Activated CD4-positive, CD25-positive, alpha-beta regulatory T cell treated with anti-CD3 and anti-CD28 coated beads, Interleukin-2, amount 50 U/mL, for 72 hours (primary cell): Measurements from ENCODE around the gene PON2.
"Not testable (repeated sequence)": the region's sequence is repeated elsewhere in the genome, so short reads cannot be mapped to it uniquely, and the experiment has no call there.

Source experiments
- DNase-seq: peaks from one replicate; pipeline ENCODE4 v3.0.0; 2021

PON2 gene

DNA sequence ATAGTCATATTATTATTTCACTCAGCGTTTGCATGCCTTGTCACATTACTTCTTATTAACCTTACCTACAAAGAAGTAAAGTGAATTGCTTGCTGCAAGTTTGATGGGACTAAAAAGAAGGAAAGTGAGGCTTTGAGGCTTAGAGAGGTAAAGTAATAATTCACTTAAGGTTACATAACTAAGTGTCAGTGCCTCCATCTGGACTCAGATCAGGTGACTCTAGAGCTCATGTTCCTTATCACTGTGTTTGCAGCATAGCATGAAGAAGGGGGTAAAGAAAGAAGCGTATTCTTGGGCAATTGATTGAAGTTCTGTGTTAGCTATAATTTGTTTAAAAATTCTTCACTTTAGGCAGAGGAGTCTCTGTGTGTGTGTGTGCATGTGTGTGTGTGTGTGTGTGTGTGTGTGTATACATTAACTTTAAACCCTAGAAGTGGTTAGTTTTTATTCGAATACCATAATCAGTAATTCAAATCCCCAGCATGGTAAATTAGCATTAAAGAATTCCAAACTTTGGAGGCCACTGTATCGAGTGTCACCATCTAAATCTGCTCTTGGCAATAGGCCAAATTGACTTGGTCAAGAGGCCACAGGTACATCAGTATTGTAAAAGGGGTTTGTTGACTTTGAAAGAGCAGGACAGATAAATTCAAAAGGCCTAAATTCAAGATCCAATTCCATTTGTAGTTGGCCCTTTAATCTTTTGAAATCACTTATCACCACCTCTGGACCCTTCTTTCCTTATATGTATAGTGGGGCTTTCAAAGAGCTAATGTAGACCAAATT, 36.5 kb downstream of the PON2 start:
- no peak for DNase-seq

GRCh38 chr7:95397381-95397780, 37.4 kb downstream of the PON2 start:
- no peak for DNase-seq

- DNase-seq: no peak
Measured at GRCh38 chr7:95396136-95397032, 38.4 kb downstream of the PON2 start, which contains the start of gene PON3. TSS of gene PON3 (minus strand) at chr7:95396375. CDS start at chr7:95396350, 25 bp downstream.

DNA sequence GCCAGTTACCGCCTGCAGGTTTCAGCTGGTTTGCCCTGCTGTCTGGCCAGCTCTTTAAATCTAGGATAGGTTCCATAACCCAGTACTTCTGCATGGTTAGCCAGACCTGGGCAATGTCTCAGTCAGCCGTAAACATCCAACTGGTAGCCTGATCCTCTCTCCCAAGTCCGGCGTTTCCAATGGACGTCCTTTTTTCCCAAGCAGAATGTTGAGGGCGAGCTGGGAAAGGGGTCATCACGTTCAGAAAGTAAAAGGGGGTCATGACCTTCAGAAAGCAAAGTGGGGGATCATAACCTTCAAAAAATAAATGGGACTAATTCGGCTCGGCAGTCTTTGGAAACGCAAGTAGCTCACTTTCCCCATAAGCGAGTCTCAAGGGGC, 39.1 kb downstream of the PON2 start:
- no peak for DNase-seq

- no peak for DNase-seq
Measured at GRCh38 chr7:95394370-95394769, 40.5 kb downstream of the PON2 start.

GRCh38 chr7:95391761-95392160, 43.1 kb downstream of the PON2 start:
- no peak for DNase-seq

DNA sequence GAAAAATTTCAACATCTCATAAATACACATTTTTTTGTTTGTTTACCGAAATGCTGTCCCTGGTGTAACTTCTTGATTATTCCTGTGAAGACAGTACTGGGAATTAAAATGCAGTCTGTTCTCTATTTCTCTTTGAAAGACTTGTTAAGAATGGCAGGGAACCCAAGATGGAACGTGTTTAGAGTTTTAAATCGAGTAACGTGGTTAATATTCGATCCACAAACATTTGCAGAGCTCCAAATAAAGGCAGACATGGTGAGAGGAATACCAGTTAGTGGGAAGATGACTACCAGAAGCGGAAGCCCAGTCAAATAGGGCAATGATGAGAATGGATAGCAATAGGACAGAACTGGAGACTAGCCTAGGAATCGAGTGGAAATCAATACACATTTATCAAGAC, 45.3 kb downstream of the PON2 start:
- DNase-seq: no peak

DNA sequence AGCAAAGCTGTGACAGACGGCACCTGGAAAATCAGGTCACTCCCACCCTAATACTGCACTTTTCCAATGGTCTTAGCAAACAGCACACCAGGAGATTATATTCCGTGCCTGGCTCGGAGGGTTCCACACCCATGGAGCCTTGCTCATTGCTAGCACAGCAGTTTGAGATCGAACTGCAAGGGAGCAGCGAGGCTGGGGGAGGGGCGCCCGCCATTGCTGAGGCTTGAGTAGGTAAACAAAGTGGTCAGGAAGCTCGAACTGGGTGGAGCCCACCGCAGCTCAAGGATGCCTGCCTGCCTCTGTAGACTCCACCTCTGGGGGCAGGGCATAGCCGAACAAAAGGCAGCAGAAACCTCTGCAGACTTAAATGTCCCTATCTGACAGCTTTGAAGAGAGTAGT, 55.4 kb downstream of the PON2 start:
- DNase-seq: not testable (repeated sequence)

DNA sequence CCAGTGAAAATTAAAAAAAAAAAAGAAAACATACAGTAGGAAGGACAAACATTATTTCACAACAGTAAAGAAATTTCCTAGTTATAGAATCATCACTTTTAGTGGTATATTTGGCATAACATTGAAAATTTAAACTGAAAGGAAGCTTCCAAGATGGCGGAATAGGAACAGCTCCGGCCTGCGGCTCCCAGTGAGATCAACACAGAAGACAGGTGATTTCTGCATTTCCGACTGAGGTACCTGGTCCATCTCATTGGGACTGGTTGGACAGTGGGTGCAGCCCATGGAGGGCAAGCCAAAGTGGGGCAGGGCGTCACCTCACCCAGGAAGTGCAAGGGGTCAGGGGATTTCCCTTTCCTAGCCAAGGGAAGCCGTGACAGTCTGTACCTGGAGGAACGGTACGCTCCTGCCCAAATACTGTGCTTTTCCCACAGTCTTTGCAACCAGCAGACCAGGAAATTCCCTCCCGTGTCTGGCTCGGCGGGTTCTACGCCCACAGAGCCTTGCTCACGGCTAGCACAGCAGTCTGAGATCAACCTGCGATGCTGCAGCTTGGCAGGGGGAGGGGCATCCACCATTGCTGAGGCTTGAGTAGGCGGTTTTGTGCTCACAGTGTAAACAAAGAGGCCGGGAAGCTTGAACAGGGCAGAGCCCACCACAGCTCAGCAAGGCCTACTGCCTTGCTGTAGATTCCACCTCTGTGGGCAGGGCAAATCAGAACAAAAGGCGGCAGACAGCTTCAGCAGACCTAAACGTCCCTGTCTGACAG, 58.0 kb downstream of the PON2 start:
- no peak for DNase-seq

GRCh38 chr7:95375591-95376257, 59.1 kb downstream of the PON2 start:
- no peak for DNase-seq

DNA sequence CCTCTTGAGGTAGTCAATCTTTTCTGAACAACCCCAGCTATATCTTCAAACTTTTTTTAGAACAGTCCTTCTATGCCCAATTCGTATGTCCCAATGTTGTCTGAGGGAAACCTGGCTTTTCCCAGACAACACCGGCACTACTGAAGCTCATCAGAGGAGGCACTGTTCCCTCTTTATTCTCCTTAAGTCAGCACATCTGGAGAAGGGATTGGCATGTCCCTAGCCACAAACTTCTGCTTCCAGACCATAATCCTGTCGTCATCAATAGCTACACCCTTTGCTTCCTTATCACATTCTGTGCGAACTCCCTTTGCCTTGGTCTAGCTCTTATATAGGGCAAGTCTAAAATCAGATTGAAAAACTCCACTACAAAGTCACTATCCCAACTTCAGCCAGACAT, 61.5 kb downstream of the PON2 start:
- DNase-seq: no peak

DNA sequence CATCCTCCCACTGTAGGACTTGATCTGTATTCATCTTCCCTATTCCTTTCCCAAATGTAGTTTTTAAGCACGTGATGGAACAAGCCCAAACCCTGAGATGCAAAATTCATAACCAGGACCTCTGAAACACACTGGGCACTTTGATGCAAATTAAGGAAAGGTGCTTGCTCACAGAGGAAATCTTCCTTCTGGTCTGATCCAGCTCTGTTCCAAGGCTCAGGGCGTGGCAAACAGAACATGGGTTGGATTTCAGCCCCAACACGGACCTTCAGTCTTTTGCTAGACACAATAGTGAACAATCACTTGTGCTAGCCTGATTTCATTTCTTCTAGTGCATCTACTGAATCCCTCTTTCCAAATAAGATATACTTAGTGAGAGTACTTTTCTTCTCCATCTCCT, 66.6 kb downstream of the PON2 start:
- DNase-seq: no peak

GRCh38 chr7:95367606-95368005, 67.2 kb downstream of the PON2 start:
- DNase-seq: no peak

DNA sequence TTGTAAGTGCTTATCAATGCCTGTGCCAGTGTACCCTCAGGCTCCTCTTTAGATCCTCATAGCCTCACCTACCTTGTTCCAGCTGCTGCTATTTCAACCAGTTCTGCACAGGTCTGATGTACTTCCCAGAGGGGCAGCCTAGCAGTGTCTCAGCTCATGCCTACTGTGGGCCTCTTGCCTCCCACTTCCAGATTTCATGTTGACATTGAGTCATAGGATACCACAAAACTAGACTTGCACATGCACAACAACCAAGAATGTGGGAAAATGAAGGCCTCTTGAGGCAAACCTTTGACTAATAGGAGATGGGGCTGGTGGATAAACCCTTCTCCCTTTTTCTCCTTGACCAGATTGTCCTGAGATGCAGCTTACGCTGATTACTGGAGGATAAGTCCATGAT, 69.7 kb downstream of the PON2 start:
- no peak for DNase-seq

GRCh38 chr7:95357623-95358022, 77.2 kb downstream of the PON2 start:
- DNase-seq: no peak
